Activated CD8-positive, alpha-beta memory T cell treated with anti-CD3 and anti-CD28 coated beads, Interleukin-2, amount 50 U/mL, for 24 hours (primary cell): ENCODE data around the gene SPO11.
"Not testable (repeated sequence)": the region's sequence is repeated elsewhere in the genome, so short reads cannot be mapped to it uniquely, and the experiment has no call there.

Experiments used
- DNase-seq: peaks from one replicate; pipeline ENCODE4 v3.0.0-alpha.2; 2020; ENCODE audit errors: extremely low read depth

Gene SPO11

DNA sequence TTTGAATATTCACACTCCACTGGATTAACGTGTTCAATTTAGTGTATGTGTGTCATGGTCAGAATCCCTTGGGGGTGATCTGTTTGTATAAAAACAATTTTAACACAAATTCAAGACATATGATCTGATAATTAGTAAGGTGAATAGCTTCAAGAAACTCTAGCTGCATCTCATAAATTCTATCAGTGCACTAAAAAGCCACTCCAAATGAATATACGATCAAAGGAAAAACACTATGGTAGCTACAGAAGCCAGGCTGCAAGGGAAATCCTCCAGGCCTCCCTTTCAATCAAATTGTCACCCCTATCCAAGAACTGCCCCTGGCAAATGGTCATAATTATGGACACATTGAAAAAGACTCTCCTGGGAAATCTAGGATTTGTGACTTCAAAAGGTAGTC, 12.1 kb downstream of the SPO11 start:
- no peak for DNase-seq

GRCh38 chr20:57342829-57343228, 13.2 kb downstream of the SPO11 start:
- no peak for DNase-seq

GRCh38 chr20:57346477-57346876, 16.9 kb downstream of the SPO11 start:
- DNase-seq = peak; percentile 37

DNA sequence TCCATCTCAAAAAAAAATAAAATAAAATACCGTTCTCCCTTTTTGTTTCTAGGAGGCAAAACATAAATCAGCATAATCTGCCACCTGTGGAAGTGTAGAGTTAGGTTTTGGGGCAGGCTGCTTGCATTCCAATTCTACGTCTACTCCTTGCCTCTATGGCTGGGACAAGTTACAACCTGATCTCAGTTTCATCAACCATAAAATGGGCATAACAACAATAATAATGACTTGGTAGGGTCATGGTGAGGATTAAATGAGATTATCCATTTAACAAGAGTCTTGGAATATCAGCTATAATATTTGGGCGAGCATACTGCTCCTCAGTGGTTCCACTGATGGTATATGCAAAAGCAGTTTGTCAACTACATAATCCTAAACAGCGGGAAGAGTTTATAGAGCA, 17.8 kb downstream of the SPO11 start:
- no peak for DNase-seq

DNA sequence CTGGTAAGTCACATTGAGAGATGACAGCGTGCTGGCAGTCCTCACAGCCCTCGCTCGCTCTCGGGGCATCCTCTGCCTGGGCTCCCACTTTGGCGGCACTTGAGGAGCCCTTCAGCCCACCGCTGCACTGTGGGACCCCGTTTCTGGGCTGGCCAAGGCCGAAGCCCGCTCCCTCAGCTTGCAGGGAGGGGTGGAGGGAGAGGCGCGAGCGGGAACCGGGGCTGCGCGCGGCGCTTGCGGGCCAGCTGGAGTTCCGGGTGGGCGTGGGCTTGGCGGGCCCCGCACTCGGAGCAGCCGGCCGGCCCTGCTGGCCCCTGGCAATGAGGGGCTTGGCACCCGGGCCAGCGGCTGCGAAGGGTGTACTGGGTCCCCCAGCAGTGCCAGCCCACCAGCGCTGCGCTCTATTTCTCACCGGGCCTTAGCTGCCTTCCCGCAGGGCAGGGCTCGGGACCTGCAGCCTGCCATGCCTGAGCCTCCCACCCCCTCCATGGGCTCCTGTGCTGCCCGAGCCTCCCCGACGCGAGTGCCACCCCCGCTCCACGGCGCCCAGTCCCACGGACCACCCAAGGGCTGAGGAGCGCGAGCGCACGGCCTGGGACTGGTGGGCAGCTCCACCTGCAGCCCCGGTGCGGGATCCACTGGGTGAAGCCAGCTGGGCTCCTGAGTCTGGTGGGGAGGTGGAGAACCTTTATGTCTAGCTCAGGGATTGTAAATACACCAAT, 18.8 kb downstream of the SPO11 start:
- DNase-seq = not testable (repeated sequence)

DNA sequence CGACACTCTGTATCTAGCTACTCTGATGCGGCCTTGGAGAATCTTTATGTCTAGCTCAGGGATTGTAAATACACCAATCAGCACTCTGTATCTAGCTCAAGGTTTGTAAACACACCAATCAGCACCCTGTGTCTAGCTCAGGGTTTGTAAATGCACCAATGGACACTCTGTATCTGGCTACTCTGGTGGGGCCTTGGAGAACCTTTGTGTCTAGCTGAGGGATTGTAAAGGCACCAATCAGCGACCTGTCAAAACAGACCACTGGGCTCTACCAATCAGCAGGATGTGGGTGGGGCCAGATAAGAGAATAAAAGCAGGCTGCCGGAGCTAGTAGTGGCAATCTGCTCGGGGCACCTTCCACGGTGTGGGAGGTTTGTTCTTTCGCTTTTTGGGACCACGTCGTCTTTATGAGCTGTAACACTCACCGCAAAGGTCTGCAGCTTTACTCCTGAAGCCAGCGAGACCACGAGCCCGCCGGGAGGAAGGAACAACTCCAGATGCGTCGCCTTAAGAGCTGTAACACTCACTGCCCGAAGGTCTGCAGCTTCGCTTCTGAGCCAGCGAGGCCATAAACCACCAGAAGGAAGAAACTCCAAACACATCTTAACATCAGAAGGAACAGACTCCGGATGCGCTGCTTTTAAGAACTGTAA, 19.4 kb downstream of the SPO11 start:
- DNase-seq = not testable (repeated sequence)

DNA sequence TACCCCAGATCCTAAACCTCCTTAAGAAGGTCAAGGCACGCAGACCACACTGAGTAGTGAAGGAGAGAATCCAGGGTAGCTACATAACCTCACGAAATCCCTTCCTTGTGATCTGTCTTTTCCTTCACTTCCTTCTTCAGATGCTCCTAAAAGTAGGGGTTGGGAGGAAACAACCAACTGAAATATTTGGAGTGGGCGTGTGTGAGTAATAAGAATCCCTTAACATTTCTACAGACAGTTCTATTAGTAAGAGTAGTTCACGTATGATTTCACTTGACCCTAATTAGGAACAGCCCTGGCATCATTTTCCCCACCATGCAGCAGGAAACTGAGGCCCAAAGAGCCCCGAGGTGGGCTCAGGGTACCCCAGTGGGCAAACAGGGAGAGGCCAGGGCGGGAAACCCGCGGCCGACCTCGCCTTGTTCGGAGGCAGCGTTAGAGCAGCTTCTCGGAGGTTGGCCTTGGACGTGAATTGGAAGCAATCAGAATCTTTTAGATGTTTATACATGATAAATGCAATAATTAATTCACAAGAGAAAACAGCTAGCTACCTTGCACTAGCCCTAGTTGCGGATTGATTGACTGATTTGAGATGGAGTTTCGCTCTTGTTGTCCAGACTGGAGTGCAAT, 20.6 kb downstream of the SPO11 start:
- DNase-seq = no peak

GRCh38 chr20:57350726-57351041, 21.1 kb downstream of the SPO11 start:
- DNase-seq = not testable (repeated sequence)

- peak; percentile 86 for DNase-seq
These were observed 21.6 kb downstream of the SPO11 start, which contains the start of gene RAE1 for GRCh38 chr20:57351042-57351783. Gene RAE1, plus strand, starts transcription at chr20:57351255. Its CDS starts 2,784 bp downstream, at chr20:57354039.

DNA sequence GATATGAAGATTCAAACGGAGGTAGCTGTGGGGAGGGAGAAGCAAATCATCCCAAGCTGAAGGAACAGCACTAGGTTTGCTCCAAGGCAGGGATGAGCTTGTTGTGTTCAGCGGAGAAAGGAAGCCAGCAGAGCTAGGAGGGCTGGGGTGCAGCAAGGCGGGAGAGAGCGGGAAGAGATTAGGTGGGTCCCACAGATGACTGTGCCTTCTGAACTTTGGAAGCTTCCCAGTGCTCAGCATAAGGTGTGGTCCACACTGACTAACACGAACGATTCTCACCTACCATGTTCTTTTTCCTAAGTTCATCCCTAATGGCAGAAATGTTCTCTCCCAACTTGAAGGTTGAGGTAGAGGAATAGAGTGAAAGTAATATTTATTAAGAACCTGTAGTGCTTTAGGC, 22.7 kb downstream of the SPO11 start:
- no peak for DNase-seq

DNA sequence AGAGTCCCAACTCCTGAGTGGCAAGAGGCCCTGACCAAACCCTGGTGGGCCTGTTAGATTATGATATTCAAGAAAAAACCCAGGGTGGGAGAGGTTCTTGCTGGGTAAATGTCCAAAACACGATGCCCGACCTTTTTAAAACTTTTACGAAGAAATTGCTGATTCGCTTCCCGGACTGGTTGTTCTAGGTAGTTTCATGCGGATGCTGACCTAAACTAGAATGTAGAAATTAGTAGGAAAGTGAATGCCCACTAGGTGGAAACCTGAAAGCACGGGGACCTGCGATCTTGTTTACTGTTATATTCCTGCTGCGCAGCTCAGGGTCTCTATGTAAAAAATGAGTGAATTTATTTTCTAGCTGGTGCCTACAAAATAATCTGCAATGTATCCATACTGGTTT, 23.7 kb downstream of the SPO11 start:
- no peak for DNase-seq

GRCh38 chr20:57361517-57361916, 31.9 kb downstream of the SPO11 start:
- DNase-seq = no peak

DNA sequence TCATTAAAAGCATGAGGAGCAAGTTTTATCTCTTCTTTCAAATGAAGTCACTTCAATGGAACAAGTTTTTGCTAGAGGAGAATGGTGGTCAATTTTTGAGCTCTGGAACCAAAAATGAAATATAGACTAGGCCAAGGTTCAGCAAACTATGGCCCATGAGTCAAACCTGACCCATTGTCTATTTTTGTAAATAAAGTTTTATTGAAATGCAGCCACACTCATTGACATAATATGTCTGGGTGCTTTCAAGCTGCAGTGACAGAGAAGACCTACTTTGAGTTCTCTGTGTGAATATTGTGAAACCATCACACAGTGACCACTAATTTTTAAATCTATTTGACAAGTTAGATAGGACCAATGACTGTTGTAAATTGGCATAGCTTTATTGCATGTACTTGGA, 34.8 kb downstream of the SPO11 start:
- DNase-seq = no peak

GRCh38 chr20:57369596-57369995, 40.0 kb downstream of the SPO11 start:
- no peak for DNase-seq

DNA sequence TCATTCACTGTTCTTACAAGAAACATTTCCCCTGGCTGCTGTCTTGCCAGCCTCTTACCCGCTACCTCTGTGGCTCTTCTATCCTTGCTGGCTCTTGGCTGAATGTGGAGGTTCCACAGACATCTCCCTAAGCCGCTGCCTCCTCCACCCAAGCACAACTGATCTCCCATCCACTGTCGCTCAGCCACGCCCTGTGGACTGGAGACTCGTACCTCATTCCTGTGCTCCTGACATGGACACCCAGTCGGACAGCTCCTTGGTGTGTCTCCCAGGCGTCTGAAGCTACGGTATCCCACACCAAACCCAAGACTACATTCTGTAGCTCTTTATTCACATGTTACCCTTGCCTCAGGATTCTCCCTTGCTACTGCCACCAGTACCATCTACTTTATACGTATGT, 40.7 kb downstream of the SPO11 start:
- DNase-seq = no peak

- DNase-seq = no peak
These were observed 41.8 kb downstream of the SPO11 start for GRCh38 chr20:57371363-57371762.

GRCh38 chr20:57372157-57372556, 42.6 kb downstream of the SPO11 start:
- DNase-seq = no peak

DNA sequence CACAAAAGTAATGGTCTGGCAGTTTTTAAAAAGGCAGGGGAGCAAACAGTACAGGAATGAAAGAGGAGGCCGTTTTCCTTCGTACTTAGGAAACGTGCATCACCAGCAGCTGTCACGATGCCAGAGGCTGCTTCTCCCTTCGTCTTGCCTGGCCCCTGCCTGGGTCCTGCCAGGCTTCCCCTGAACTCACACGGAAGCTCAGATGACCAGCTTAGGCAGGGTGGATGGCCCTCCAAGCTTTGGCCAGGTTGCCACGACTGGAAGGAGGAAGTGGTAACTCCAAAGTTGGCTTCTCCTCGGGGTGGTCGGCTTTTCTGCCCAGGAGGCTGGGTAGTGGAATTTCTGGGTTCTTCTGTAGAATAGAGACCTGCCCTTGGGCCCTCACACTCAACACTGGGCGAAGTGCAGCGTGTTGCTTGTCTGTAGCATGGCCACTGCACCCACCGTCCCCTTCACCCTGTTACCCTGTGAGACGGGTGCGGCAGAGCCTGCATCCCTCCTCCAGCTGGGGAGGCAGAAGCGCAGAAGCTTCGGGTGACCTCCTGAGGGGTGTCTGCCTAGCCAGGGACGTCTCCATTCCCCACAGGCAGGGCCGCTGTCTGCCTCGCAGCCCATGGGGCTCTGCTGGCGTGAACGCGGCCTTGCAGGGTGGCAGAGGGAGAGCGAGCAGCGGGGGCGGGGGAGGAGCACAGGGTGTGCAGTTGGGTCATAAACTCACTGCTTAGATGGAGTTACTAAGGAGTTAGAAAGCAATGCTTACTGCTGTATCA, 43.2 kb downstream of the SPO11 start:
- no peak for DNase-seq

DNA sequence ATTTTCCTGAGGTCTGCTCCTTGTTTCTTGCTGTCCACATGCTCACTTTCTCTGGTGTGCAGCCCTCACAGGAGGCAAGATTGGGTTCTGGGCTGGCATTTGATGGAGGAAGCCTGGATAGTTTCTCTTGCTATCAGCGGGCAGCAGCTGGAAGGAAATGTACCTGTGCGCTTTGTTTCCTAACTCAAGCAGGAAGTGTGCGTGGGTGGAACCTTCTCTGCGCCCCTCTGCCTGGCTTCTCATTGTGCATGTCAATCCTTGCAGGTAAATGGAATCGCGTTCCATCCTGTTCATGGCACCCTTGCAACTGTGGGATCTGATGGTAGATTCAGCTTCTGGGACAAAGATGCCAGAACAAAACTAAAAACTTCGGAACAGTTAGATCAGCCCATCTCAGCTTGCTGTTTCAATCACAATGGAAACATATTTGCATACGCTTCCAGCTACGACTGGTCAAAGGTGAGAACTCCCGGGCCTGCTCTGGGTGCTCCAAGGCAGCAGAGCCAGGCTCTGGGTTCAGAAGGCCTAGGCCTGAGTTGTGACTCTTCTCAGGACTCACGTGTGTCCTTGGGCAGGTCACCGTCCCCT, 44.8 kb downstream of the SPO11 start:
- no peak for DNase-seq

DNA sequence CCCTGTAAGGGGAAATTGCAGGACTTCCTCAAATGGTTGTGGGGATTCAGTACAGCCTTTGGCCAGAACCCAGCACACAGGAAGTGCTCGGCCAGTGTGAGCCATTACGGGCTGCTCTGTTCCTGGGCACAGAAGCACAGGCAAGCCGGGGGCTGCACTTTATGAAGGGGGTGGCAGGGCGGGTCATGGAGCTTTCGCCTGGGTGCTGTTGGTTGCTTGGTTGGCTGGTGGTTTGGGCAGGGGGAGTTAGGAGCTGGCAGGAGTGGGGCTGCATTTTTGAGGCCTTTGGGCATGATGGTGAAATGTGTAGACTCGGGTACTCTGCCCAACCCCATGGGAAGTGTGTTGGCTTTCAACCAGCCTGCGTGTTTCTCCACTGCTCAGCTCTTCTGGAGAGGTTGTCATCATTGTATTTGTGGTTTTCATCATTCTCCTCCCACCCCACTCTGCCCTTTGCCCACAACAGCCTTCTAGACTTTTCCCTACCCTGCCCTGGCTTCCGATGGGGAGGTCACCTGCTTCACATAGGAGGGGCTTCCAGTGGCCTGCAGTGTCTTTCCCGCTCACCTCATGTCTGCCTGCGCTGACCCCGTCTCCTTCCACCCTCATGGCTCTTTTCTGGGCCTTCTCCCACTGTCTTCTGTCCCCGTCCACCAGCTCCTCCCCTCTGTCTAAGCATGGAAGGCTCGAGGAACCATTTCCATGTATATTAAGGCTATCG, 45.5 kb downstream of the SPO11 start:
- DNase-seq = no peak
